ENCODE results near the gene UIMC1. TPM values are rescaled to one million over a fixed set of nuclear protein-coding genes. Genes with fewer than 3 reads are reported as not detected.
"Not testable (repeated sequence)": the region's sequence is repeated elsewhere in the genome, so short reads cannot be mapped to it uniquely, and the experiment has no call there.

UIMC1 gene
- total RNA-seq, 1 experiment from 2014 or later = 38.3 TPM

DNA sequence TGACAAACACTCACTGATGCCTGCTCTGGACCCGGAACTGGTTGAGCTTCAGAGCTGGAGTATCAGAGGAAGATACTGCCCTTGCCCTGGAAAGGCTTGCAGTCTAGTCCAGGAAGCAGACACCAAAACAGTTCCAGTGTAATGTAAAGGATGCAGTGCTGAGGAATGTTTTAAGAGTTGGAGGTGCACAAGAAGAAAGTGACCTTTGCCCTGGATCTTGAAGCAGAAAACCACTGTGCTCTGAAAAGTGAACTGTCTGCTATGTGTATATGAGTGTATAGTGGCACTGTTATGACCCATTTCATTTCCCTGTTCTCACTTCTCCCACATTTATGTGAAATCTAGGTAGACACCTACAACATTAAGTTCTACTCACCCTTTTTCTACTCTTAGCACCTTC lies 18.0 kb upstream of the UIMC1 start:
- Histone ChIP-seq H3K27ac (no peak overlapping the region), H3K4me3 (no peak overlapping the region), H3K4me1 (no peaks in the 10 kb centered on the region), H3K27me3 (no peaks in the 10 kb centered on the region), H3K36me3 (peaks cover 19% of the 10 kb centered on the region), H3K9me3 (replicated peaks) (no peaks in the 10 kb centered on the region)
- no peak for DNase-seq

DNA sequence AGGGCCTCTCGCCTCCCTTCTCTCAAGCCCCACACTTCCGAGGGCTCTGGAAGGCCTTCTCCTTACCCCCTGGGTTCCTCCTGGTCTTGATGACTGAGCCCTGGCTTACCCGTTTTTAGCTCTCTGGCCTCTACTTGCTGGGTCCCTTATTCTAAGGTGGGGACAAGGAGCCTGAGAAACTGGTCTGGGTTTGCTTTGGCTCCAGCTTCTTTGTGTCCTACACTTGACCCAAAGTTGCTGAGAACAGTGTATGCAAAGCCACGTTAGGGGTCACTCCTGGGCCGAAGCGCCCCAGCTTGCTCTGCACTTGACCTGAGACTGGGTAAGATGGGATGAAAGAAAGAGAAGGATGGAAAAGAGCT lies 16.7 kb upstream of the UIMC1 start:
- peak in 1 of 2 experiments; percentile 16 for DNase-seq
- H3K36me3 ChIP-seq = peaks cover 11% of the 10 kb centered on the region
- H3K4me1 ChIP-seq = no peaks in the 10 kb centered on the region
- H3K27ac ChIP-seq = peak overlapping the region; percentile 62
- H3K4me3 ChIP-seq = peak overlapping the region; percentile 85
- H3K27me3 ChIP-seq = no peaks in the 10 kb centered on the region
- H3K9me3 ChIP-seq (replicated peaks) = no peaks in the 10 kb centered on the region

DNA sequence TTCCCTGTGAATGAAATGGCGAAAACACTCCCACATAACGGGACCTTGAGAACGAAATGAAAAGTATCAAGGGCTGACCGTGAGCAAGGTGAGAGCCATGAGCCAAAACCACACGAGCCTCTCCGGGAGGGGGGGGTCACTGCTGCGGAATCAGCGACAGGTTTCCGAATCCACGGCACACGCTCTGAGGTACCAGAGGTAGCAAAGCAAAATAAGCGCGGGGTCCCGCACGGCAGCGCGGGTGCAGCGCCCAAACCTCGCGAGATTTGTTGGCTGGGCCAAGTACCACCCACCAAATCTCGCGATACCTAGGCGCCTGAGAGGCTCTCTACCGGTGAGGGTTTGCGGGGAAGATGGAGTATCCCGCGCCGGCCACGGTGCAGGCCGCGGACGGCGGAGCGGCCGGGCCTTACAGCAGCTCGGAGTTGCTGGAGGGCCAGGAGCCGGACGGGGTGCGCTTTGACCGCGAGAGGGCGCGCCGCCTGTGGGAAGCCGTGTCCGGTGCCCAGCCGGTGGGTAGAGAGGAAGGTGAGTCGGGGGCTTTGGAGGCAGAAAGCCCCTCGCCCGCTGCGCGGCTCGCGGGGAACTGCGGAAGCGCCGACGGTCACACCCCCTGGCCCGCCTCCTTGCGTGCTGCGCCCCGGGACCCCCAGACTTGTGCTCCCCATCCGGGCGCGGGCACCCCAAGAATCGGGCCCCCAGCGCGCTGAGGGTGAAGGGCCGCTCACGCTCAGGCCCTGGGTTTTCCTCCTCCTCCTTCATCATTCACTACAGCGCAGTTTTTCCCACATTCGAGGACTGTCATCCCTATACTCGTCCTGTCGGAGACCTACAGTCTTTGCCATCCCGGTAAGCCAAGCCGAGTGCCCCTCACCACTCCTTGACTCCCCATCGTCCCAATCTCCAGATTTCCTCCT lies 16.1 kb upstream of the UIMC1 start, which contains the start of gene ZNF346:
Gene ZNF346, plus strand, starts transcription at position 311 of the 917 bp plus-strand sequence. Its CDS starts 43 bp downstream, at position 354.
- Histone ChIP-seq H3K9me3 (replicated peaks) (no peaks in the 10 kb centered on the region), H3K36me3 (peaks cover 11% of the 10 kb centered on the region), H3K27ac (peak within 1 kb of the TSS; percentile 62), H3K4me3 (peak within 1 kb of the TSS; percentile 85), H3K27me3 (no peaks in the 10 kb centered on the region), H3K4me1 (no peaks in the 10 kb centered on the region)
- peak; percentile 95 to 97 for DNase-seq

DNA sequence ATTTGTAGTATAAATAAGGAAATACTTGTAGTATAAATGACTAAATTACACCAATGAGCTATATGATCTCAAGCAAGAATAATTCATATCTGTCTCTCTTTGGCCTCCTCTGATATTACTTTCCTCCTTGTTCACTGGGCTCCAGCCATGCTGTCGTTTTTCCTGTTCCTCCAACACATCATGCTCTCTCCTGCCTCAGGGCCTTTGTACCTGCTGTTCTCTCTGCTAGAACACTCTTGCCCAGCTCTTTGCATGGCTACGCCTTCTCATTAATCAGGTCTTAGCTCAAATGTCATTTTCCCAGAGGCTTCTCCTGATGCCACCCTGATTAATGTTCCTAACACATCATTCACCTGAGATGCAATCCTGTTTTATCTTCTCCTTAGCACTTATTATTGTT lies 13.5 kb upstream of the UIMC1 start:
- Histone ChIP-seq H3K9me3 (replicated peaks) (no peaks in the 10 kb centered on the region), H3K27me3 (no peaks in the 10 kb centered on the region), H3K36me3 (no peaks in the 10 kb centered on the region), H3K4me3 (no peak overlapping the region), H3K27ac (no peak overlapping the region), H3K4me1 (no peaks in the 10 kb centered on the region)
- no peak for DNase-seq

DNA sequence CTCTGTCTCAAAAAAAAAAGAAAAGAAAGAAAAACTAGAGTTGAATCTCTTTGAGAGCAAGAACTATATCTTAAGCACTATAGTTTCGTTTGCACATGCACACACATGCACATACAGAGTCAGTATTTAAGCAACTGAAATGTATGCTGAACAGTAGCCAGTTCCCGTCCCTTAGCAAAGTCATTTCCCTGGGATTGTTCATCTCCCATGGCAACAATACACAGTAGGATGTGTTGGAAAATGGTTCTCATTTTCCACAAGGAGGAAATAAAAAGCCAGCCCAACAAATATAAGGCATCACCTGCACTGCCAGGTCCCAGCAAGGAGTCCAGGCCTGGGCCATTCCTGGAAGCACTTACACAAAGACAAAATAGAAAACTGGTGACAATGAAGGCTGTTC lies 11.8 kb upstream of the UIMC1 start:
- DNase-seq = no peak
- H3K4me3 ChIP-seq = no peak overlapping the region
- no peak overlapping the region for H3K27ac ChIP-seq
- H3K4me1 ChIP-seq = no peaks in the 10 kb centered on the region
- H3K27me3 ChIP-seq = no peaks in the 10 kb centered on the region
- no peaks in the 10 kb centered on the region for H3K36me3 ChIP-seq
- no peaks in the 10 kb centered on the region for H3K9me3 ChIP-seq (replicated peaks)

DNA sequence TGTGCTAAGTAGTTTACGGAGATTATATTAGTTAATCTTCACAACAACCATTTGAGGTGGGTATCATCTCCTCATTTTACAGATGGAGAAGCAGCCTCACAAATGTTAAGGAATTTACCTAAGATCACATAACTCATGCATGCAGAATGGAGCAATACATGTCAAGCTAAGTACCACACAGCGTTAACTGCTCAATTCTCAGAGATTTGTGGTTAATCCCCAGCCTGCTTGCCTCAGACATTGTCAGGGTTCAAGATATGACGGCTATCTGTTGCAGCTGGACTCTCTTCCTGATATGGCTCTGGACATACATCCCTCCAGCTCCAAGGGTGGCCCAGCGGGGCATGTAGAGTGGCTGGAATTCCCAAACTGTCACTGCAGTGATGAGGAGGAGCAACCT lies 8.6 kb upstream of the UIMC1 start:
- Histone ChIP-seq H3K27me3 (no peaks in the 10 kb centered on the region), H3K4me3 (no peak overlapping the region), H3K27ac (no peak overlapping the region), H3K36me3 (no peaks in the 10 kb centered on the region), H3K4me1 (no peaks in the 10 kb centered on the region), H3K9me3 (replicated peaks) (no peaks in the 10 kb centered on the region)
- DNase-seq = no peak

DNA sequence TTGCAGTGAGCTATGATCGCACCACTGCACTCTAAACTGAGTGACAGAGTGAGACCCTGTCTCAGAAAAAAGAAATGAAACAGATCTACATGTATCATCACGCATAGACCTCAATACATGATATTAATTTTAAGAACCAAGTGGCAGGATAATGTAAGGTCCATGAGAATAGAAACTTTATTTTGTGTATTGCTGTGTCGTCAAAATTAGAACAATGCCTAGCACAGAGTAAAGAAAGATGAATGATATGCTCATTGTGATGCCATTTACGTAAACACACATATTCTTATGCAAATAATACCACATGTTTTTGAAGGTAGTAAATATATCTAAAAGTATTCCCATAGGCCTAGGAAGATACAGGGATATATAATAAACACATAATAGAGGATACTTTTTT lies 3.6 kb upstream of the UIMC1 start:
- Histone ChIP-seq H3K4me1 (no peaks in the 10 kb centered on the region; the same call in 1 of the 2 replicates), H3K36me3 (no peaks in the 10 kb centered on the region), H3K27me3 (no peaks in the 10 kb centered on the region), H3K4me3 (no peak overlapping the region), H3K27ac (no peak overlapping the region), H3K9me3 (replicated peaks) (no peaks in the 10 kb centered on the region)
- no peak for DNase-seq

DNA sequence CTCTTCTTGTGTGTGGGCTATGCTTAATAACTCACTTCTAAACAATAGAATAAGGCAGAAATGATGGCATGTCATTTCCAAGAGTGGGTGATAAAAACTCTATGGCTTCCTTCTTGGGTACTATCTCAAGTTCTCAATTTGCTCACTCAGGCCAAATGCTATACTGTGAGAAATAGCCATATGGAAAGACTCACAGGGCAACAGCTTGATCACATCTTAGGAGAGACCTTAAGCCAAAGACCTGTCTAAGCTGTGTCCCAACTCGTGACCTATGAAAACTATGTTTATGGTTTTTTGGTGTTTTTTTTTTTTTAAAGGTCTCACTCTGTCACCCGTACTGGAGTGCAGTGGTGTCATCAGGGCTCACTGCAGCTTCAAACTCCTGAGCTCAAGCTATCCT lies 2.1 kb upstream of the UIMC1 start:
- H3K36me3 ChIP-seq = no peaks in the 10 kb centered on the region
- H3K4me1 ChIP-seq = no peaks in the 10 kb centered on the region; the same call in 1 of the 2 replicates
- H3K27me3 ChIP-seq = no peaks in the 10 kb centered on the region
- H3K9me3 ChIP-seq (replicated peaks) = no peaks in the 10 kb centered on the region
- no peak overlapping the region for H3K4me3 ChIP-seq
- no peak for DNase-seq
- H3K27ac ChIP-seq = no peak overlapping the region

DNA sequence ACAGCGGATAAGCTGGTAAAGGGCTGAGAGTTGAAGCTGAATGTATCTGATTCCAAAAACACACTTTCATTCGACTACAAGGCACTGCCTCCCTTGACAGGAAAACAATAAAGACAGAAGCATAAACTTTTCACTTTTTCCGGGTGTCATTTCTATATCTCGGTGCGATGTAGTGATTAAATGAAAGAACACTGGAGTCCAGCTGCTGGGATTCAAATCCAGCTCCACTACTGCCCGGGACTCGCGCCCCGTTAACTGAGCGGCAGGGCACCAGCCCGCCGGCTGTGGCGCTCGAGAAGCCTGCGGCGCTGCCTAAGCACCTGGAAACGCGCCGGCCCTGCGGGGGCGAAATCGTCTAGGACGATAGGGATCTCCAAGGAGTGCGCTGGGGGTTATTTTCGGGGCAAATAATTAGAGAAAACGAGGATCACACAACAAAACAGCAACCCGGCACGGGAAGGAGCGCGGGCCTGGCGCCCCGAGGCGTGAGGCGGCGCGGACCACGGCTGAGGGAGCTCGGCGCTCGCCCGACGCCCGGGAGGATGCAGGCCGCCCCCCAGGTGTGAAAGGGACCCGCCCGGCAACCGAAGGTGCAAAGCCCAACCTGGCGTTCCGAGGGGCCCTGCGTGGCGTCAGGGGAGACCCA lies 837 bp downstream of the UIMC1 start:
- H3K27me3 ChIP-seq = no peaks in the 10 kb centered on the region
- H3K4me3 ChIP-seq = peak overlapping the region; percentile 83
- no peaks in the 10 kb centered on the region; the same call in 1 of the 2 replicates for H3K4me1 ChIP-seq
- H3K27ac ChIP-seq = peak overlapping the region; percentile 65
- DNase-seq = peak; percentile 67 to 76
- peaks cover 6% of the 10 kb centered on the region for H3K36me3 ChIP-seq
- H3K9me3 ChIP-seq (replicated peaks) = no peaks in the 10 kb centered on the region

DNA sequence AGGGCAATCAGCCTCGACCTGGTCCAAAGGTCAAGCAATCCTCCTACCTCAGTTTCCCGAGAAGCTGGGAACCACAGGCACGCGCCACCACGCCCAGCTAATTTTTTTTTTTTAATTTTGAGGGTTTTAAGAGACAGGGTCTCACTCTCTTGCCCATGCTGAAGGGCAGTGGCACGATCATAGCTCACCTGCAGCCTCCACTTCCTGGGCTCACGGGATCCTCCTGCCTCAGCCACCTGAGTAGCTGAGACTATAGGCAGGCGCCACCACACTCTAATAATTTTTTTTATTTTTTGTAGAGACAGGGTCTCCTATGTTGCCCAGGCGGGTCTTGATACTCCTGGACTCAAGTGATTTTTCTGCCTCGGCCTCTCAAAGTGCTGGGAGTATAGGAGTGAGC lies 1.6 kb downstream of the UIMC1 start:
- Histone ChIP-seq H3K36me3 (peaks cover 8% of the 10 kb centered on the region), H3K27ac (no peak overlapping the region), H3K4me3 (peak overlapping the region; percentile 83), H3K27me3 (no peaks in the 10 kb centered on the region), H3K9me3 (replicated peaks) (no peaks in the 10 kb centered on the region), H3K4me1 (no peaks in the 10 kb centered on the region; the same call in 1 of the 2 replicates)
- no peak for DNase-seq

DNA sequence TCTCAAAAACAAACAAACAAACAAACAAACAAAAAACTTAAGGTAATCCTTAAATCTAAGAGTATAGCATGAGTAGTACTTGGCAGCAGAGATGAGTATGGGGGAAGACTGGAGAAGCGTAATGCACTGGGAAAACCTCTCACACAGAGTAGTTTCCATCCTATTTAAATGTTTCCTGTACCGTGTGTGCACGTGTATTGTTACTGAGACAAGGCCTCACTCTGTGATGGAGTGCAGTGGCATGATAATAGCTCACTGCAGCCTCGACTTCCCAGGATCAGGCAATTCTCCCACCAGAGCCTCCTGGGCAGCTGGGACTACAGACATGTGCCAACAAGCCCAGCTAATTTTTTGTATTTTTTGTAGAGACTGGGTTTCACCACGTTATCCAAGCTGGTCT lies 2.9 kb downstream of the UIMC1 start:
- no peak for DNase-seq
- H3K4me3 ChIP-seq = no peak overlapping the region
- no peaks in the 10 kb centered on the region for H3K9me3 ChIP-seq (replicated peaks)
- no peaks in the 10 kb centered on the region for H3K27me3 ChIP-seq
- peaks cover 11% of the 10 kb centered on the region for H3K36me3 ChIP-seq
- no peaks in the 10 kb centered on the region; the same call in 1 of the 2 replicates for H3K4me1 ChIP-seq
- no peak overlapping the region for H3K27ac ChIP-seq

DNA sequence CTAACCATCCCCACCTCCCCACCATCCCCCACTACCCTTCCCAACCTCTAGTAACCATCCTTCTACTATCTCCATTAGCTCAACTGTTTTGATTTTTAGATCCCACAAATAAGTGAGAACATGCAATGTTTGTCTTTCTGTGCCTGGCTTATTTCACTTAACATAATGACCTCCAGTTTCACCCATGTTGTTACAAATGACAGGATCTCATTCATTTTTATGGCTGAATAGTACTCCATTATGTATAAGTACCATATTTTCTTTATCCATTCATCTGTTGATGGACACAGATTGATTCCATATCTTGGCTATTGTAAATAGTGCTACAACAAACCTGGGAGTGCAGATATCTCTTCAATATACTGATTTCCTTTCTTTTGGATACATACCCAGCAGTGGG lies 7.1 kb downstream of the UIMC1 start:
- not testable (repeated sequence) for DNase-seq; H3K27ac ChIP-seq; H3K27me3 ChIP-seq; H3K4me3 ChIP-seq; H3K9me3 ChIP-seq (replicated peaks); H3K4me1 ChIP-seq
- peaks cover 11% of the 10 kb centered on the region for H3K36me3 ChIP-seq

DNA sequence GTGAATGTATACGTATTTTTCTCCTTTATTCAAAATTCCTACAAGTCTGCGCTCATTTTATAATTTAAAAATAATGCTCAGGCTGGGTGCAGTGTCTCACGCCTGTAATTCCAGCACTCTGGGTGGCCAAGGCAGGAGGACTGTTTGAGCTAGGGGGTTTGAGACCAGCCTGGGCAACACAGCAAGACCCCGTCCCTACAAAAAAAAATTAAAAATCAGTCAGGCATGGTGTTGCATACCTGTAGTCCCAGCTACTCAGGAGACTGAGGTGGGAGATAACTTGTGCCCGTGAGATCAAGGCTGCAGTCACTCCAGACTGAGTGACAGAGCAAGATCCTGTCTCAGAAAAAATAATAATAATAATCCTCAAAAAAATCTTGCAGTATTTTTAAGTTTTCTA lies 7.8 kb downstream of the UIMC1 start:
- no peak overlapping the region for H3K4me3 ChIP-seq
- H3K4me1 ChIP-seq = no peaks in the 10 kb centered on the region
- DNase-seq = no peak
- no peaks in the 10 kb centered on the region for H3K27me3 ChIP-seq
- no peaks in the 10 kb centered on the region for H3K9me3 ChIP-seq (replicated peaks)
- no peak overlapping the region for H3K27ac ChIP-seq
- H3K36me3 ChIP-seq = peaks cover 11% of the 10 kb centered on the region

DNA sequence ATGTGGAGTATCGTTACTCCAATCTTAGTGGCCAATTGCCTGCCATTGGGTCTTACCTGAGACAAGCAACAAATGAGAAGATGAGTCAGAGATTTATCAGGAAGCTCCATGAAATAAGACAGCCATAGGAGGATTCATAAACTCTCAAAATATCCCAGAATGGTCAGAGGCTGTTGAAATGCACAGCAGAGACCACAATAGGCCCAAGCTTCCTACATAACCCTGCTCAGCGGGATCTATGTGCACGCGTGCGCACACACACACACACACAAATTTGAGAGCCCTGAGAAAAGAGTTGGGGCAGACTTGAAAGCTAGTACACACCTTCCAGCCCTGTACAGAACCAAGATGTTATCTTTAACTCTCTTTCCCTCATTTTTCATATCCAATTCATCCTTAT lies 9.8 kb downstream of the UIMC1 start:
- DNase-seq = no peak
- H3K4me3 ChIP-seq = no peak overlapping the region
- no peak overlapping the region for H3K27ac ChIP-seq

More for the DNA sequence above, 9.8 kb downstream of the UIMC1 start:
- Histone ChIP-seq H3K4me1 (no peaks in the 10 kb centered on the region), H3K27me3 (no peaks in the 10 kb centered on the region), H3K36me3 (peaks cover 14% of the 10 kb centered on the region), H3K9me3 (replicated peaks) (no peaks in the 10 kb centered on the region)

Data from SJCRH30 (cell line).